HG03196 (cell line): ENCODE data around the gene FIBIN.
"Not testable (repeated sequence)": the region's sequence is repeated elsewhere in the genome, so short reads cannot be mapped to it uniquely, and the experiment has no call there.

ENCODE experiments used
- ATAC-seq: cut with Tn5 transposase; IDR thresholded peaks from one replicate; pipeline ENCODE4 v1.9.1; 2021; ENCODE audit not compliant: unreplicated experiment

FIBIN gene

DNA sequence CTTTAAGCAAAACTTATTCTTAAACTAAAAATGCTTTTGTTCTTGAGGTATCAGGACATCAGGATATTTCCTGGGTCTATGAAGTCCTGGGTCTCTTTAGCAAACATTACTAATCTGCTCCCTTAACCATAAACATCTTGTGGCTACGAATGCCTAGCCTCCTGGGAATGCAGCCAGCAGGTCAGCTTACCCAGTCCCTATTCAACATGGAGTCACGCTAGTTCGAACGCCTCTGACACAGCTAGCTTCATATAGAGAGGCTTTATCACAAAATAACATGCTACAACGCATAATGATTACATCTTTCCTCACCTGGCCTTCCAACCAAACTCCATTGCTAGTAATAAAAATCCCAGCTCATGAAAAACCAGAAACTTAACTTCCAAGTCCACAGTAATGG is 17.5 kb upstream of the FIBIN start:
- no peak for ATAC-seq

DNA sequence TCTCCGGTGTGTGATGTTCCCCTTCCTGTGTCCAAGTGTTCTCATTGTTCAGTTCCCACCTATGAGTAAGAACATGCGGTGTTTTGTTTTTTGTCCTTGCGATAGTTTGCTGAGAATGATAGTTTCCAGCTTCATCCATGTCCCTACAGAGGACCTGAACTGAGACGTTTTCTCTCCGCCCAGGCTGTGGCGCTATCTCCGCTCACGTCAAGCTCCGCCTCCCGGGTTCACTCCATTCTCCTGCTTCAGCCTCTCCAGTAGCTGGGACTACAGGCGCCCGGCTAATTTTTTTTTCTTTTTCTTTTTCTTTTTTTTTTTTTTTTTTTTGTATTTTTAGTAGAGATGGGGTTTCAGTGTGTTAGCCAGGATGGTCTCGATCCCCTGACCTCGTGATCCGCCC is 16.7 kb upstream of the FIBIN start:
- ATAC-seq = not testable (repeated sequence)

DNA sequence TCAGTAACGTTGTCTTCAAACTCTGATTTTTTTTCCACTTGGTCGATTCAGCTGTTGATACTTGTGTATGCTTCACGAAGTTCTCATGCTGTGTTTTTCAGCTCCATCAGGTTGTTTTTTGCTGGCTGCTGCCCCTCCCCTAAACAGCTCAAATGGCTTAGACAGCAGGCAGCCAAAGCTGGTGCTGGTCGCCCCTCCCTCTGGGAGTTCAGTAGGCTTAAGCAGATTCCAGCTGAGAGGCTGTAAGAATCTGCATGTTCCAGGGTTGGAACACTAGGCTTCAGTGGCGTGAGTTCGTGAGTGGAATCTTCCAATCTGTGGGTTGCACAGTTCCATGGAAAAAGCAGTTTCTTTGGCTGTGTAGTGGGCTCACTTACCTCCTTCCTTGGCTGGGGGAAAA is 10.3 kb upstream of the FIBIN start:
- ATAC-seq = no peak

DNA sequence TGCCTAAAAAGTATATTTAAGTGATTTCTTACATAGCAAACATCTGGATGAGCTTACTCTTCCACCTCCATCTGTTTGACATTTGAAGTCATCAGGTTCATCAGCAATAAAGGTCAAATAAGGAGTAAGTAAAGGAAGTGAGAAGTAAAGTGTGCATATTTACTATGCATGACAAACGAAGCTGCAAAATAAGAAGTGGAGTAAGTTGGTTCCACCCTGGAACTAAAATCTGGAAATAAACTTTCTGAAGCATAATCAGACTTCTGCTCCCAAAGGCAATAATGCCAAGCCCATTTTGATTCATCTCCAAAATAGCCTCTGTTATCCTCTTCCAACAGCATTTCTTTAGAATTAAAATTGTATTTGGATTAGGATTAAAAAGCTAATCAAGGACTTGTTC is 8.4 kb upstream of the FIBIN start:
- ATAC-seq = no peak

DNA sequence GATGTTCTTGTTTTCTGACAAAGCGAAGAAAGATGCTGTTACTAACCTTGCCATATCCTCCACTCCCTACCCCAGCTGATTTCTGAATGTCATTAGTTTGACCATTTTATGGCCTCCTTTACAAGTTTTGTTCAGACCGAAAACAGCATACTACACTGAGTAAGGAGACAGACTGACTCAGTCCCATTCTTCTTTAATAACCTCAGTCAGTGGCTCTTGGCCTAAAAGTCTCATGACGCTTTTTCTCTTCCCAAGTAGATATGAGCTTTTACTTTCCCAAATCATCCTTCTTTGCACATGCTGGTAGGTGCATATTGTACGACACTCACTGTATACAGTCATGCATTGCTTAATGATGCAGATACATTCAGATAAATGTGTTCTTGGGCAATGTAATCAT is 8.0 kb upstream of the FIBIN start:
- ATAC-seq = no peak

DNA sequence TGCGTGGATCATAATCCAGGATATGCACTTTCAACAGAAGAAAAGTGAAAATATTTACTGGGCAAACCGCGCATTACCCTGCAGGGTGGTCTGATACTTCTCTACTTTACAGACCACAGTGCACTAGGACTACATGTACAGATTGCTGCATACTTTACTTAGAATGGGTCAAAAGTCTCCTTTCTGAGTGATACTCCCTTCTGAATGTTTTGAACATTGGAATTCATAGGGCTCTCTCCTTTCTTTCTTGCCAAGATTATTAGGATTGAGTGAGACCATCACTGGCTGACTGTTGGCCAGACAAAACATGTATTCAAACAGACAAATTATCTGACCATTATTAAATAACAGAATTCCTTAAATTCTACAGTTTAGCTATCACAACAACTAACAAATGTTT is 6.6 kb upstream of the FIBIN start:
- no peak for ATAC-seq

DNA sequence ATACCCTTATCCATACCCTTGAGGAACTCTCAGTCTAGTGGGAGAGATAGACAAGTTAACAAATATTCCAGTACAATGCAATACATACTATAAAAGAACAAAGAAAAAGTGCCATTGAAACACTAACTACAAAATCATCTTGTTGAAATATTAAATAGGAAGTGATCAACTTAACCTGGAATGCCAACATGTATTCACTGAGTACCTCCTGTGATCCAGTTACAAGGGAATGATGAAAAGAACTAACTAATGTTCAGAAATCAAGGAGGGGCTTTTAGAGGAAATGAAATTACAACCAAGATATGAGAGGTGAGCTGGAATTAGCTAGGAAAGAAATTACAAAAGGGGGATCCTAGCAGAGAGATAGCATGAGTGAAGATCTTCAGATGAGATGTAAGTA is 6.2 kb upstream of the FIBIN start:
- no peak for ATAC-seq

DNA sequence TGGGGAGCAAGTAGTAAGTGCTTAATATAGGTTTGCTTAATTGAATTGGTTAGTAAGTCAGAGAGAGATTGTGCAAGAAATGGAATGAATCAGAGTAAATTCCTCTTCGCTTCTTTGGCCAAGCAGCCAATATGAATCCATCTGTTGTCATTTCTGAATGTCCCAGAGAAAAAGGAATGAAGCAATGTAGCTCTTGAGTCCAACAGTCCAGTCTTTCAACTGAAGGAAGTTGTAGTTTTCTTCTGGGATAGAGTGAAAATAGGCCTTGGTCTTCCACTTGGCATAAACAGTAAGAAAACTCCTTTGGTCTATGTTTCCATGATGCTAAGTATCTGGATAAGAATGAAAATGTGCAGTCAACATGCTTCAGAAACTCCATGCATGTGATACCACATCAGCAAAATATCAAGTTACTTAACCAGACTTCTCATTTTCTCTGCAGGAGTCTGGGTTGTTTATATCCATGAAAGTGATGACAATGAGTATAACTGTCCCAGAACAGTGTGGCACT is 1.8 kb upstream of the FIBIN start:
- ATAC-seq = no peak

DNA sequence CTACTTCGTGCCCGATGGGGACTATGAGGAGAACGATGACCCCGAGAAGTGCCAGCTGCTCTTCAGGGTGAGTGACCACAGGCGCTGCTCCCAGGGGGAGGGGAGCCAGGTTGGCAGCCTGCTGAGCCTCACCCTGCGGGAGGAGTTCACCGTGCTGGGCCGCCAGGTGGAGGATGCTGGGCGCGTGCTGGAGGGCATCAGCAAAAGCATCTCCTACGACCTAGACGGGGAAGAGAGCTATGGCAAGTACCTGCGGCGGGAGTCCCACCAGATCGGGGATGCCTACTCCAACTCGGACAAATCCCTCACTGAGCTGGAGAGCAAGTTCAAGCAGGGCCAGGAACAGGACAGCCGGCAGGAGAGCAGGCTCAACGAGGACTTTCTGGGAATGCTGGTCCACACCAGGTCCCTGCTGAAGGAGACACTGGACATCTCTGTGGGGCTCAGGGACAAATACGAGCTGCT is 751 bp downstream of the FIBIN start:
- ATAC-seq = no peak

DNA sequence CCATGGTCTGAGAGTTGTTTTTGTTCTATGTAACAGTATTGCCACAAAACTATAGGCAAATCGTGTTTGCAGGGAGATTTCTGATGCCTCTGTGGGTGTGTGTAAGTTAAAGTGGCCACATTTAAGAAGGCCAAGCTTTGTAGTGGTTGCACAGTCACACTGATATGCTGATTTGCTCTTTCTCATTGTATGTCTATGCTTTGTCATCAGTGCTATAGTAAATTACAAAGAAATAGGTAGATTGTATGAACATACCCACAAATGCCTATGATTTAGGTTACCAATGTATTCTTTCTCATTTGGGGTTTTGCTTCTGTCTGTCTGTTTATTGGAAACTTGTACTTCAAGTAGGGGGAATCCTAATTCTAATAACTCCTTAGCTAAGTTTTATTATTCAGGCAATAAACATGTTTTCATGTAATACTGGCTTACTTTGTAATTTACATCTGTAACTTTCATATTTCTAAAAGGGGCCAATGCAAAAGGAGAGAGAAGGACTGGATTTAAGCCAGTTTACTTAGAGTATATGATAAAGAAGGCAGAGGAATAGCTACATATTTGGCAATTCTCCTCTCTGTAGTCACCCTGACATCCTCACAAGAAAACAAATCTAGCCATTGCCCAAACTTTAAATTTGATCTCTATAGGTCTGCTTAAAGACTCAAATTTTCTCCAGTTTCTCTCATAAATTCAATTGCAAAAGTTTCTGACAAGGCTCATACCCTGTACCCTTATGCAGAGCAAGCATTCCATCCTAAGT is 2.0 kb downstream of the FIBIN start:
- ATAC-seq = no peak

DNA sequence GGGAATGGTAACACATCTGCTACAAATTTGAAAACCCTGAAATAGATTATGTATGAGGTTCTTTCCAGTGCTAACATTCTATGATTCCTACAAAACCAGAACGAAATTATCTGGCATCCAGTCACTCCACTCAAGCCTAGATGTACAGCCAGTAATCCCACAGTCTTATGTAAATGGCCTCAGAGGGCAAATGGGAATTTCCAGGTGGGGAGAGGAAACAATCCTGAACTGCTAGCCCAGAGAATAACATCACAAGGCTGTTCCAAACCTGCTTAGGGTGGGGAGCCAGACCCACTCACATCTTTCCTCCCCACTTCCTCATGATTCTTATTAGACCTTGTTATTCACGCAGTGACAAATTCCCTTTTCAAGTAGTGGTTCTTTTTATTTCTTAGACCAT is 3.5 kb downstream of the FIBIN start:
- ATAC-seq = no peak

DNA sequence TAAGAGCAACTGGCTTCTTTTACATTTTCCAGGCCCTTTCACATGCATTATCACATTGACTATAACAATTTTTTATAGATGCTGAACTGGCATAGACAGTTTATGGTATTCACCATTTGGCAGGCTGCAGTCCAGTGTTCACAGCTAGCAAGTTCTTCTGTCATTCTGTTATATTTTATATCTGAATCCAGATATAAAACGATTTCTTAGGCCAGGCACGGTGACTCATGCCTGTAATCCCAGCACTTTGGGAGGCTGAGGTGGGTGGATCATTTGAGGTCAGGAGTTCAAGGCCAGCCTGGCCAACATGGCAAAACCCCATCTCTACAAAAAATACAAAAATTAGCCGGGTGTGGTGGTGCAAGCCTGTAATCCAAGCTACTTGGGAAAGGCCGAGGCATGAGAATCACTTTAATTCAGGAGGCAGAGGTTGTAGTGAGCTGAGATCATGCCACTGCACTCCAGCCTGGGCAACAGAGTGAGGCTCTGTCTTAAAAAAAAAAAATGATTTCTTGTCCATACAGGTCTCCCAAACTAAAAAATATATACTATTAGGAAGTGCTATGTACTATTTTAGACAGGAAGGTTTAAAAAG is 7.3 kb downstream of the FIBIN start:
- not testable (repeated sequence) for ATAC-seq

DNA sequence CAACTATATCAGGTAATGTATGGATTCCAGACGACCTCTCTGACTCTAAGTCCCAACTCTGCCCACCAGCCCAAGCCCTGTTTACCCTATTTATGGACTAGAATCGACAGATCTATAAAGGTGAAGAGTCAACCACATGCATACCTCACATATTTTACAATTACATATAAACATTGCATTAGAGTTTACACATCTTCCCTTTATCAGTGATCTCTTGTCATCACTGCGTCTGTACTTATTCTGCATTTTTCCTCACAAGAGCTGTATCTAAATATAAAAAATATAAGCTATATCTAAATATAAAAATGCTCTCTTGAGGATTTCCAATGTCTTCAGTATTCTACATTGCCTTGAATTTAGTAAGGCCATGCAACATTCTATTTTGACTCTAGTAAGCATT is 8.5 kb downstream of the FIBIN start:
- no peak for ATAC-seq

DNA sequence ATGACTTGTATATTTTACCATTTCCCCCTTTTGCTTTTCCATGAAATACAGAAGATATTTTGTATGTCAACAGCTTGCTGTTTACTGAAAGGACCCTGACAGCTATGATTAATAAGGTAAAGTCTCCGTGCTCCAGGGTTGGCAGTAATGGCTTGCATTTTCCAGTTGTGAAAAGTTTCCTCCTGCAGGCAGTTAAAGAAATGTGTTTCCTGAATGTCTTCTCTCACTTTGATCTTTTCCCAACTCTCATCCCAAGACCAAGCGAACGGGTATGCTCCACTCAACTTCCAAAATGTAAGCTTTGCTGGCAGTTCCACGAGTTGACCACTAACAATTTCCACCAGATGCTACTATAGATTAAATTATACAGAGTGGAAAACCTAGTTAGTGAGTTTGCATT is 8.9 kb downstream of the FIBIN start:
- no peak for ATAC-seq

DNA sequence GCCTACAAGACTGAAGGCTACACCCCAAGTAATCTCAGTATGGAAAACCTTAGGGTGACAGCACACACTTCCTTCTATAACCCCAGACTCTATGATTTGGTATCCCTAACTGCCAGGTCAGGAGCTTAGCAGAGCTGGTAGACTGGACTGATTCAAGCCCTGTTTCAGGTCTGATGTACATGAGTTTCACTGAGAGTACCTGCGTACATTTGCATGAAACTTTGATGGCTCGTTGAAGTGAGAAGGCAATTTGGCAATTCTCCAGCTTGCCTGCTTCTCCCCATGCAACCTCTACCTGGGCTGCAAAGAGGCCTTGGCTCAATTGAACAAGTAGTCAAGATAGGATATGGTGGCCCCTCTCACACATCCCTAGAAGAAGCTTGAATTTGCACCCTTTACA is 10.2 kb downstream of the FIBIN start:
- ATAC-seq = no peak

DNA sequence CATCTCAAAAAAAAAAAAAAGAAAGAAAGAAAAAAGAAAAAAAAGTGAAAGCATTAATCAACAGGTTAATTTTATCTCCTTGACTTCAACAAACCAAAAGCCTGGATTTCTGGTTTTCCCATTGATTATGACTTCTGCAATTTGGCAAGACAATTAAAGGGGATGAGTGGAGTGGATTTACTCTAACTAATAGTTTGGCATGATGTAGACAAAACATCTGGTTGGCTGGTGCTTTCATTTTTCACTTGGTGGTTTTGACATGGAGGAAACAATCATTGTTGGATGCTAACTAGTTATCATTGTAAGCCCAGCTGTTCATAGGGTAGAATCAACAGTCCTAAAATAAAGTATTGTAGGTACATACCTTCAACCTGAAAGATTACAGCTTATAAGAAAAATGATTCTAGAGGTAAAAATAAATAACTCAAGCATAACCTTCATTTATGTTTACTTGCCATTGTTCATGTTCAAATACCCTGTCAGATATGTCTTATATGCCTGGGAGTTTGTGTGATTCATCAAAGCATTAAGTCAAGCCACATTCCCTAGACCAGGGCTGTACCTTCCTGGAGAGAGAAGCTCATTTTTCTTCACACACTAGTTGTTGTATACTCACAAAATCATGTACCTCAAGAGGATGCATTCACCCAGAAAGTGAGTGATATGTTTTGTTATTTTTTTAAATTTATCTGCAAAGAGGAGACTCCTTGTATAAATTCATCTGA is 15.1 kb downstream of the FIBIN start:
- no peak for ATAC-seq

DNA sequence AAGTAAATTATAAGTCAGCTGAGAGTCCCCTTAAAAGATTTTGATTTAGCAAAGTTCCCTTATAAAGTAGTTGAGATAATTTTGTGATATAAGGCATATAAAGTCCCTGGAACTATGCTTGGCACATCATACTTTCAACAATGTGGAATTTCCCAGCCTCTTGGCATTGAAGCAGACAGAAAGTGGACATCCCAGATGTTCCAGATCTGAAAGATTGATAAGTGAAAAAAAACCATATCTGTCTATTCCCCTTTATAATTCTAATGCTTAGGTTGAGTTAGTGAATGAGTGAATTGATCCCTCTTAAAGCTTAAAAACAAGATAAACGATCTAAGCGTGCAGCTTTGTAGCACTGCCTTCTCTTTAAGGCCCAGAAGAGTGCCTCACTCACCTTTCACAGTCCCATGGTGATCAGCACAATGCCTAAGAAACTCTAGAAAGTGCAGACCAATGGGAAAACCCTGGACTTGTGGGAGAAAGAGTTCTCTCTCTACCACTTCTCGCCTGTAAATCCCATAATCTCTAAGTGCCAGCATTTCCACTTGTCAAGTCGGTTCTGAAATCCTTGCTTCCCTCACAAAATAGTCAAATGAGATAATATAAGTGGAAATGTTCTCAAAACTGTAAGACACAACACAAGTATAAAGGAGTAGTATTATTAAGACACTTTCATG is 17.8 kb downstream of the FIBIN start:
- no peak for ATAC-seq

DNA sequence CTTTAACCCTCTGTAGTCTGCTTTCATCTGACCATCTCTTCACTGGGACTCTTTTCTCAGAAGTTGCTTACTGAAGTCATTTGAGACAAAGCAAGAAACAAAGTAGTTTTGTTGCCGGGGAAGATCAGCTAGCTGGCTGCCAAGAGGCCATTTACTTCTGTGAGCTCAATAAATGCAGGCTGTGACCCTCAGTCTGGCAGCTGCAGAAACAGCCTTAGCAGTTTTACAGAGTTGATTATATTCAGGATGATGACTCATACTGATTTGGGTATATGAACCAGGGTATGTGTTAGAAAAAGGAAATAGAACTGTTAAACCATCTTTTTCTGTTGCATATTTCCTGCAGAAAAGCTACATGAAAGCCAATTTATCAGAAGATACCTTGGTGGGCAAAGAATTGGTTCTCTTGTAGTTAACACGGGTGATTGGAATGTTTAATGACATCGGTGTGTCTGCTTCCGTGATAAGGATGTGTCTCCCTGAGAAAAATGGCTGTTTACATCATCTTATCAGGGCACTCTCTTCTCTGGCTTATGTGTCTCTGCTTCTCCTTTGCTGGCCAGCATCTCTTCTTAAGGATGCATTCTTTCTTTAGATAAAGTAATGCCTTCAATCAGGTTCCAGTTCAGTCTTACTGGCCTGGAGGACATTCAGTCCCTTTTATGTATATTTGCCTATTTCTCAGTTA is 18.5 kb downstream of the FIBIN start:
- no peak for ATAC-seq

DNA sequence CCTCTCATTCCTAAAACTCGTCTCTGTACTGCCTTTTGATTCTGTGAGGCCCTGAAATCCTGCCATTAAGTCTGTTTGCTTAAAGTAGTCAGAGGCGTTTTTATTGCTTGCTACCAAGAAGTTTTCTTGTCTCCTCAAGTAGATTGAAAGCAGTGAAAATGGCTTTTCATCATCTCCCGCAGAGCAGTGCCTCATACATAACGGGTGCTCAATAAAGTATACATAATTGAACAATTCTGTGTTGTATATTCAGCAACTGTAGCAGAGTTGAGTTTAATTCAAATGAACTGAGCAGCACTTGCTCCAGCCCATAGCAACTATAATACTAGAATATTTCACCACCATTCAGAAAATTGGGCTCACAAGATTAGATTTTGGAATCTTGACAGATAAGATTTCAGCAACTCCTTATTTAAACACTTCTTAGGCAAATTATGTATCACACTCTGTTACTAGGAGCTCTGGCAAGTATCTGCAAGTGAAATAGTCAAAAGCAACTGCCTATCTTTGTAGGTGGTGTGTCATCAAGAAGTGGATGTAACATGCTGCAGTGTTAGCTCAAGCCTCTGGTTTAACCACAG is 20.0 kb downstream of the FIBIN start:
- no peak for ATAC-seq

DNA sequence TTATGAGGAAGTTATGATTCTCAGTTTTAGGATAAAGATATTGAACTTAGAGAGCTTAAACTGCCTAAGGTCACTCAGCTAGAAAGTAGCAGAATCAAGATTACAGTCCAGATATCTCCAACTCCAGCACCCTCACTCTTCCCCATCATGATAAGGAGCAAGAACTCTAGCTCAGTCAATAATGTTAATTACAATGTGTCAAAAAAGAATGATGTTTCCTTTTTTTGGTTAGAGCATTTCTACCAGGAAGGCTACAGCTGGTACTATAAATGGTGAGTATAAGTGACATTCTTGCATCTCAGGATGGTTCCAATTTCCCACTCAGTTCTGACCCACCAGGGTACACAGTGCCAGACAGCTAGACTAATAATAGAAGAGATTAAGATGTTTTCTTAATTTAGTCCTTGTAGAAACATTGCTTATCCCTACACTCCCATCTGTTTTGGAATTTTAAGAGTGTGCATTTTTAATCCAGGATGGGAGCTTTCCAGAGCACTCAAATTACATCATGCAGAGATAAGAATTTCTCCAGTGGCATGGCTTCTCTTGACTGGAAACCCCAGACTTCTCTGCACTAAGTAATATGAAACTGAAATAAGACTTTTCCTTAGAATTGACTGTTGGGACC is 25.1 kb downstream of the FIBIN start:
- ATAC-seq = no peak
